D721Med (cell line): ENCODE data around the gene ZNF474.

Experiments used
- DNase-seq: peaks from one replicate; pipeline ENCODE4 v3.0.0; 2011; ENCODE audit warnings: low spot score; ENCODE audit not compliant: insufficient read length
- FAIRE-seq: peaks from 2 replicates; lab custom pipeline; 2011; peaks lifted over from hg19 to GRCh38; lab: Jason Lieb, UNC
- TF ChIP-seq, protein P1 (sequence below): IDR thresholded peaks from 2 replicates; pipeline ENCODE4 v1.5.1; 2012; ENCODE audit warnings: mild to moderate bottlenecking, control low read depth; ENCODE audit not compliant: insufficient read depth; ENCODE audit errors: missing control alignments

Gene ZNF474

DNA sequence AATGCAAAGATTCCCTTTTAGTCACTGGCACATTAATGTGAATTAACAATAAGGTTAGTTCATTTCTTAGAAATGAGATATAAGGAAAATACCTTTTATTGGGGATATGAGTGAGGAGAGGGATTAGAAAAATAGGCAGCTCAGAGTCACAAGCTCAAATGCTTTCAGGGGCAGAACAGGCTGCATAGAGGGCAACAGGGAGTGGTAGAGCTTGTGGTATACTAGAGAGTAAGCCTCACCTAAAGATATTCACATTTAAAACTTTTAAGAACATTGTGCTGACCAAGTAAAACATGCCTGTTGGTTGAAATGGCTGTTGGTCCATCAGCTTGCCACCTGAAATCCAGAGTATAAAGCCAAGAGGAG lies 34.7 kb downstream of the ZNF474 start:
- TF ChIP-seq, protein P1, sequence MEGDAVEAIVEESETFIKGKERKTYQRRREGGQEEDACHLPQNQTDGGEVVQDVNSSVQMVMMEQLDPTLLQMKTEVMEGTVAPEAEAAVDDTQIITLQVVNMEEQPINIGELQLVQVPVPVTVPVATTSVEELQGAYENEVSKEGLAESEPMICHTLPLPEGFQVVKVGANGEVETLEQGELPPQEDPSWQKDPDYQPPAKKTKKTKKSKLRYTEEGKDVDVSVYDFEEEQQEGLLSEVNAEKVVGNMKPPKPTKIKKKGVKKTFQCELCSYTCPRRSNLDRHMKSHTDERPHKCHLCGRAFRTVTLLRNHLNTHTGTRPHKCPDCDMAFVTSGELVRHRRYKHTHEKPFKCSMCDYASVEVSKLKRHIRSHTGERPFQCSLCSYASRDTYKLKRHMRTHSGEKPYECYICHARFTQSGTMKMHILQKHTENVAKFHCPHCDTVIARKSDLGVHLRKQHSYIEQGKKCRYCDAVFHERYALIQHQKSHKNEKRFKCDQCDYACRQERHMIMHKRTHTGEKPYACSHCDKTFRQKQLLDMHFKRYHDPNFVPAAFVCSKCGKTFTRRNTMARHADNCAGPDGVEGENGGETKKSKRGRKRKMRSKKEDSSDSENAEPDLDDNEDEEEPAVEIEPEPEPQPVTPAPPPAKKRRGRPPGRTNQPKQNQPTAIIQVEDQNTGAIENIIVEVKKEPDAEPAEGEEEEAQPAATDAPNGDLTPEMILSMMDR: no peak
- DNase-seq (no peak), FAIRE-seq (no peak)

DNA sequence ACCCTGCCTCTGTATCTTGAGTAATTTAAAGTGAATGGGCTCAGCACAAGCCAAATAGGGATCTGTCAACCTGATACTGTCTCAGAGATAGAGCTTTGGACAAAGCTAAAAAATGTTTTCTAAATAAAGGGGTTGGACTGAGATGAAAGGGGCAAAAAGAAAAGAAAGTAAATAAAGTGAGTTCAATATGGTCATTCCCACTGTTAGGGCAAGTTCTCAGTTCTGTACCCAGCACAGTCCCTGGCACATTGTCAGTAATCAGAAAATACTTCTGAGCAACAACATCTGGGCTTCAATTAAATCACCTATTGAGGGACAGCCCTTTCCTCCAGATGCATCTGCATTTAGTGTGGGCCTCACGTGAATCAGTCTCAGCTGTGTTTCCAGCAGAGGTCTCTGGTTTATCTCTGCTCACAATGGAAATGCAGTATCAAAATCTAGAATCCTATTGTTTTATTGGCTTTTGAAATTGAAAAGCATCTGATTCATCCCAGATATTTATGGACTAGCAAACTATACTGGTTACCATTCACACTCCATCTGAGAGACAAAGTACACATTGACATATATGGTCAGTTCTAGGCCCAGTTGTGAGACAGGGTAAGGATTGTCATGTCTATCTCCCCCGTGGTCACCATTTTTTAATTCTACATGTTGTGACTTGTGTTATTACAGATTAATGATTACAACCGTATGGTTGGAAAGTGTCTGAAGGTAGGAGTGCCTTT lies 35.6 kb downstream of the ZNF474 start:
- TF ChIP-seq, protein P1: no peak
- no peak for FAIRE-seq
- DNase-seq: no peak

DNA sequence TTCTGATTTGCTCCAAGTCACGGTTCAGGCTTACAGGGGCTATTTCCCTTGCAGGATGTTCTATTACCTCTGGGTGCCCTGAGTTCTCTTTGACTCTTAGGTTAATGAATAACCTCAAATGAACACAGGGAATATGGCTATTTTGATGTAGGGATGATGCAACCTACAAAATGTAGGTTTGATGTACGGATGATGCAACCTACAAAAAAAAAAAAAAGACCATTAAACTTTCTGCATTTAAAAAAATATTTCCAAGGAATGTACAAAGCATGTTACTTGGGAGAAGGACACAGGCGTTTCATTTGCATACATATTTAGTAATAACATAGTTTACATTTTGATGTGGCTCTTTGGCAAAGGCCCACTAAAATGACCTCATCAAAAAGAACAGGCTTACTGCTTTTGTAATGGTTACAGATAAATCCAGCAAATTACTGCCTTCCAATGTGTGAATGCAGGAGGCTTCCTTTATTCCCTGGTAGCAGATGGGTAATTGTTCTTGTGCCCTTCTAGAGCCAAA lies 36.3 kb downstream of the ZNF474 start:
- no peak for DNase-seq
- no peak for FAIRE-seq
- TF ChIP-seq, protein P1: no peak

DNA sequence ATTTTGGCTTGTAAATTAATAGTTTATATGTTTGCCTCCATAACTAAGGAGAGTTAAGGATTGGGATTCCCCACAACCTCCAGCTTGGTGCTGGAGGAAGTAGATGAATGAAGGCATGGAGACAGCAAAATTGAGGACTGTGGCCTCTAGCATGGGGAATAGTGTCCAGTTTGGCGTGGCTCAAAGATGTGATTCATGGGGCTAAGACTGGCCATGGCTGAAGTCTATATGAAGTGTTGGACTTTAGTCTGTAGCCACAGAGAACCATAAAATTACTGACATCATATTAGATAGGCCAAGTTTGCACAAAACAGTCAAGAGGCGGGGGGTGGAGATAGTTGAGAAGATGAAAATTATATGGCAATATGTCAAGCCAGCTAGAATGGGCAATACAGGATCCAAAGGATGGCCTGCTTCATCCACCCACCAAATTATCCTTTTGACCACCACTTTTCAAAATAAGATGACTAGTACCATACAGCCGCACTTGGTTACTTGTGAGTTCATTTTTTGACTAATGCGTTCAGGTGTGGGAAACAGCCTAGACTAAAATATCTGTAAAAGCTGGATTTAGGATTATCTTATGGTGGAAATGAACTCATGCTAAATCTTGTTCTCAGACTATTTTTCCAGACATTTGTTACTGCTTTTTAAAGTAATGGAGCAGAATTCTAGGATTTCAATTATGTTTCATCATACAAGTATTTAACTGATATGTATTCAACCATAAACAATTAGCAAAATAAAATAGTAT lies 40.2 kb downstream of the ZNF474 start:
- TF ChIP-seq, protein P1: no peak
- FAIRE-seq (no peak), DNase-seq (no peak)

DNA sequence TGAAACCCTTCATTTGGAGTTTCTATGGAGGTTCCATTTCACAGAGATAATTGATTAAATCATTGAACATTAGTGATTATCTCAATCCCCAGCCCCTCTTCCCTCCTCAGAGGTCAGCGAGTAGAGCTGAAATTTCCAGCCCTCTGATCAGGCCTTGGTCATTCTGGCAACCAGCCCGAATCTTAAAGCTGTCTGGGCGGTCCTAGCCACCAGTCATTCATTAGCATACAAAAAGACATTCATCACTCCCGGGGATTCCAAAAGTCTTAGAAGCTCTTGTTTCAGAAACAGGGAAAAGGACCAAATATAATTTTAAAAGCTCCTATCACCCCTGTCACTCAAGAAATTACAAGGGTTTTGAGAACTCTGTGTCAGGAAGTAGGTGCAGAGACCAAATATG lies 41.3 kb downstream of the ZNF474 start:
- DNase-seq (no peak), FAIRE-seq (no peak)
- TF ChIP-seq, protein P1: no peak

DNA sequence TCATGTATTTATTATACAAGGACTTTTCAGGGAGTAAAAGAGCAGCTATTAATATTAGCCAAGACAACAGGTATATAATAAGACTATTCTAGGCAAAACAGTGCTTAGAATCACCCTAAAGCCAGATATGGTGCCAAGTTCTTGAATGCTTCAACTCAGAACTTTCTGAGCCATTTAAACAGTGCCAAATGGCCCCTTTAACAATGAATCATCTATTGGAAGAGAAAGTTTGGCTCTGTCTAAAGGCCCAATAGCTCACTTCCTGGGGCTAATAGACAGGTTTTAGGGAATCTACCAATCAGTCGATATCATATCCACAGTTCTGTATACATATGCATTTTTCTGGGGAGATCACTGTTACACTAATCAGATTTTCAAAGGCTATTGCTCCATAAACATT lies 42.9 kb downstream of the ZNF474 start:
- TF ChIP-seq, protein P1: no peak
- FAIRE-seq (no peak), DNase-seq (no peak)
